HG02642 (cell line): ENCODE data around the gene MTA3.
"Not testable (repeated sequence)": the region's sequence is repeated elsewhere in the genome, so short reads cannot be mapped to it uniquely, and the experiment has no call there.

Source experiments
- ATAC-seq: cut with Tn5 transposase; IDR thresholded peaks from one replicate; pipeline ENCODE4 v1.9.1; 2021; ENCODE audit warnings: mild to moderate bottlenecking; ENCODE audit not compliant: unreplicated experiment, poor library complexity

MTA3 gene

DNA sequence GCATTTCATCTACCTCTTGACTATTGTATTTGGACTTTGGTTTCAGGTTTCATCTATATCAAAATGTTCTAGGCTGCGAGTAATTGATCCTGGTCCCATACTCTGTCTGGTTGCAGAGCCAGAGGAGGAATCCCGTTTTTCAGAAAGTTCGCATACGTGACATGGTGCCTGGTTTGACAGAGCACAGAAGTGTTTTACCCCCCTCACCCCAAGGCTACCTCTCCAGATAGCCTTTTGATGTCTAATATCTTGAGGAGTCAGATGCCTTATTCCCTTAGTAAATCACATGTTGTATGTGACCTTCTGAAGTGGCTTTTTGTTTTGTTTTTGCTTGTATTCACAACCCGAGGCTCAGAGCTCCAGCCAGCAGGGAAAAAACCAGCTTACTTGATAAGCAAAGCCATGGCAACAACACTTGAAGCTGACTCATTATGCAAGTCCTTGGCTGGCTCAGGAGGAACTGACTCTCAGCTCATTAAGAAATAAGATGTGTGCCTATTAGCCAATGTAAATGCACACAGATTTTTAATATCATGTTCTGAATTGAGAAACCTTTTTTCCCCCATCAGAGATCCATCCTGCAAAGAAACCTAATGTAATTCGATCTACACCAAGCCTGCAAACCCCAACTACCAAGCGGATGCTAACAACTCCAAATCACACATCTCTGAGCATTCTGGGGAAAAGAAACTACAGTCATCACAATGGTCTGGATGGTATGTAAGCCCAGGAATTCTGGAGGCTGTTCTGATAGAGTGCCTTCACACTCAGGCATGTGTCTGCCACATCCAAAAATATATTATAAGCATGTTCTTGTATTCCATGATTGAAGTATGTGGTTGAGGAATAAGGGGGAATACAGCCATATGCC is 154.1 kb downstream of the MTA3 start:
- ATAC-seq = peak; percentile 93

DNA sequence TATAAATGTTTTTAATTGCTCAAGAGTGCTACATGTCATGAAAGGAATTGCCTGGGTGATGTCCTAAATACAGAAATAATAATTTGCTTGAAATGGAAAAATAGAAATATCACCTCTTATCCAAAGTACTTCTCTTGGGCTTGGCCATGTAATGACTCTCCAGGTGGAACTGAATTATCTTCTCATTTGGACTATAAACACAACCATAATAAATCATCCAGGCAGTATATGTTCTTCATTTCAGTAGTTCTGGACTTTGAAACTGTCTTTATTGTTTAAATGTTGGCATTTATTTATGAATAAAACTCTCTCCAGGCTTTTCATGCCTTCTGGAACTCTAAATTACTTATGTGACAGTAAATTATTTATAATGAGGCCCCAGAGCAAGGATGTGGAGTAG is 155.0 kb downstream of the MTA3 start:
- no peak for ATAC-seq

DNA sequence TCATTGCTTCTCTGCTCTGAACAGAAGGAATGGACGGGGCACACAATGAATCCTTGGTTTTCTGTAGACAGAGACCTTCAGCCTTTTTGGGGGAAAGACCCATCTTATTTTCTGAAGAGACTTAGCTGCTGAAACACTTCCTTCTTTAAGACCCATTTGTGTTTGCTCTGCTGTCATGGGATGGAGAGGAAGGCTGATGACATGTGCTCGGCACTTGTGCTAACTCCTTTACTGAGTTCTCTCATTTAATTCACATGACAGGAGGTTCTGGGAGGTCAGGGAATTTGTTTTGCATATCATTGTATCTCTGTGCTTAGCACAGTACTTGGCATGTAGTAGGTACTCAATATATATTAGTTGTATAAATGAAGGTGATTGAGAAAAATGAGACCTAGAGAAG is 156.5 kb downstream of the MTA3 start:
- ATAC-seq = no peak

DNA sequence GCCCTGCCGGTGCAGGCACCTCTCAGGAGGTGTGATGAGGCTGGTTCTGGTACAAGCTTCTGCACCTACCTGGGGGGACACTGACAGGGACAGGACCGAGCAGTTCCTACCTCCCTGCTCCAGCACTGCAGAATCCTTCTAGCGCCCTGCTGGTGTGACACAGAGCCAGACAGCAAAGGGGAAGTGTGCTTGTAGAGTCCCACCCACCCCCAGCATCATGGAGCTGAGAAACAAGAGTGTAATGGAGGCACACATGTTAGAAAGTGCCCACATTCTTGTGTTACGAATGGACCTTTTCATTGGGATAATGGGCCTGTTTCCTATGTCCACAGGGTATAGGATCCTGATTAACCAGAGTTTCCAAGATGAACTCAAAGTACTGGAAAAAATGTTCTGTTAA is 157.2 kb downstream of the MTA3 start:
- ATAC-seq = no peak

DNA sequence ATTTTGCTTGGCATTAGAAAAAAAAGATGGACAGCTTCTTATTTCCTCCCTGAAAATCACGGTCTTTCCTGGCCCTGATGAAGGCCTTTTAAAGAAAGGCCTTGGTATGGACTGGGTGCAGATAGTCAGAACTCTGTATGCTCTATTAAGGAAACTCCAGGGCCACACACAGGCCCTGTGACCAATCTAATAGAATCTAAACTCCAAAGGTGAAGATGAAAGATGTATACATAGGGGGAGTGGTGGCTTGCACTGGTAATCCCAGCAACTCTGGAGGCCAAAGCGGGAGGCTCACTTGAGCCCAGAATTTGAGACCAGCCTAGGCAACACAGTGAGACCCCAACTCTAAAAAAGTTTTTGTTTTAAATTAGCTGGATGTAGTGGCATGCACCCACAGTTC is 158.2 kb downstream of the MTA3 start:
- no peak for ATAC-seq

DNA sequence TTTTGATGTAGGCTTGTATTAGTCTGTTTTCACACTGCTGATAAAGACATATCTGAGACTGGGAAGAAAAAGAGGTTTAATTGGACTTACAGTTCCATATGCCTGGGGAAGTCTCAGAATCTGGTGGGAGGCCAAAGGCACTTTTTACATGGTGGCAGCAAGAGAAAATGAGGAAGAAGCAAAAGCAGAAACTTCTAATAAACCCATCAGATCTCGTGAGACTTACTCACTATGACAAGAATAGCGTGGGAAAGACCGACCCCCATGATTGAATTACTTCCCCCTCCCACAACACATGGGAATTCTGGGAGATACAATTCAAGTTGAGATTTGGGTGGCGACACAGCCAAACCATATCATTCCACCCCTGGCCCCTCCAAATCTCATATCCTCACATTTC is 162.9 kb downstream of the MTA3 start:
- not testable (repeated sequence) for ATAC-seq

DNA sequence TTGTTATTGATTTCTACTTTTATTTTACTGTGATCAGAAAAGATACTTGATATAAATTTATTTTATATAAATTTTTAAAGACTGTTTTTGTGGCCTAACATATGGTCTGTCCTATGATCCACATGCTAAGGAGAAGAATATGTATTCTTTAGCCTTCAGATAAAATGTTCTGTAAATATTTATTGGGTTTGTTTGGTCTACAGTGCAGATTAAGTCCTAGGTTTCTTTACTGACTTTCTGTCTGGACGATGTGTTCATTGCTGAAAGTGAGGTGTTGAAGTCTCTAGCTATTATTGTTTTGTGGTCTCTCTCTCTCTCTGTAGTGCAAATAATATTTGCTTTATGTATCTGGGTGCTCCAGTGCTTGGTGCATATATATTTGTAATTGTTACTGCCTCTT is 165.4 kb downstream of the MTA3 start:
- no peak for ATAC-seq

DNA sequence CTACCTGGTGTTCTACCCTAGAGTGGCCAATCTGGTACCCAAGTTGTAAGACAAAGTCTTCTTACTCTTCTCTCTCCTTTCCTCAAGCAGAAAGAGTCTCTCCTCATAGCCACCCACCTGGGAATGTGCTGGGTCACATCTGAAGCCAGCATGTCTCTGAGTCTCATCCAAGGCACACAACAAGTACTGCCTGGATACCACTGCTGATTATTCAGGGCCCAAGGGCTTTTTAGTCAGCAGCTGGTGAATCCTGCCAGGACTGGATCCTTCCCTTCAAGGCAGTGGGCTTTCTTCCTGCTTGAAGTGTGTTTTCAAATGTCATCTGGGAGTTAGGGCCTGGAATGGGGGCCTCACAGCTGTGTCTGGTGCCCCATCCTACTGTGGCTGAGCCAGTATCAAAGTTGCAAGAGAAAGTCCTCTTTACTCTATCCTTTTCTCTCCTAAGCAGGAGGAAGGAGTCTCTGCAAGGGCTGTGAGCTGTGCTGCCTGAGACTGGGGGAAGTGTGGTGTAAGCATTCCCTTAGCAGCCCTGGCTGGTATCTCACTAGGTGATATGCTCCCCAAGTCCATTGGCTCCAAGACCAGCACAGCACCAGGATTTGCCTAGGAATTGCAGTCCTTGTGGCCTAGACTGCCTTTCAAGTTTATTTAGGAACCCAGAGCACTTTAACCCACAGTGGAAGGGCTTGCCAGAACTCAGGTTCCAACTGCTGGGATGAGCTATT is 168.3 kb downstream of the MTA3 start:
- no peak for ATAC-seq

DNA sequence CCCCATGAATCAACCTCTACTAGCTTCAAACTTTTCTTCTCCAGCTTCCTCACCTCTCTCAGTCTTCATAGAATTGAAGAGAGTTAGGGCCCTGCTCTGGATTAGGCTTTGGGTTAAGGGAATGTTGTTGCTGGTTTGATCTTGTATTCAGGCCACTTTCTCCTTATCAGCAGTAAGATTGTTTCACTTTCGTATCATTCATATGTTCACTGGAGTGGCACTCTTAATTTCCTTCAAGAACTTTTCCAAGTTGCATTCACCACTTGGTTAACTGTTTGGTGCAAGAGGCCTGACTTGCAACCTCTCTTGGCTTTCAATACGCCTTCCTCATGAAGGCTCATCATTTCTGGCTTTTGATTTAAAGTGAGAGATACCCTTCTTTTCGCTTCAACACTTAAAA is 172.7 kb downstream of the MTA3 start:
- no peak for ATAC-seq

DNA sequence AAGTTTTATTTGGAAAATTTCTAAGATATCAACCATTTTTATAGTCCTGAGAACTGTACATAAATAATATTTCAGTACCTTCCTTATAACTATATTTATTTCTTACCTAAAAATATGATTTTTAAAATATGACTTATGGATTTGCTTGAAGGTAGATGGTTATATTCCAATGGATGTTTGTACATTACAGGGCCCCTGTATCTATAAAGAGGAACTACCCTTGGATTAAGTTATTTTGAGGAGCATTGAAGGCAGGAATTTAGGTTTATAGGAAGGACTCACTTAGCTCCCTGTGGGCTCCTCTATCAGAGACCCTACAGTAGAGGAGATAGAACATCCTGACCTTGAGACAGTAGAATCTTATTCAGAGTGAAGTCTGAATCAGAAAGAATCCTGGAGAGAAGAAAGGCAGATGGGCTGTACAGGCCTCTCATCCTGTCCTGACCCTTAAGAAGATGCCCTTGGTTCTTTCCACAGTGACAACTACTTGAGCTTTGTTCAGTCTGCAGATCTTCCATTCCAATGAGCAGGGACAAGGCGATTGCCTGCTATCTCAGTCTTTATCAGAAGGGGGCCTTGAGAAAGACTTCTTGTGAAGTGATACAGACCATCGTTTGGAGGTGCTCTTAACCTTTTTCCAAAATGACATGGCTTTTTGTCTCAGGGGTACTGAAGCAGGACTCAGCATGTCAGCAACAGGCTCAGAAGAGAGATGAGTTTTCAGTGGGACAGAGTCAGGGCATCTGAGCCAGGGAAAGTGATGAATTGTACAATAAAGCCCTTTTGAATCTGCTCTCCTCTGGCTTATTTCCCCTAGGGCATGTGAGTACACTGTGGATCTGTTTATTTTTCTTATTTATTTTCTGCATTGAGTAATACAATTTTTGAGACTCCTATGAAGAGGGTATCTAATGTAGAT is 174.6 kb downstream of the MTA3 start:
- no peak for ATAC-seq

DNA sequence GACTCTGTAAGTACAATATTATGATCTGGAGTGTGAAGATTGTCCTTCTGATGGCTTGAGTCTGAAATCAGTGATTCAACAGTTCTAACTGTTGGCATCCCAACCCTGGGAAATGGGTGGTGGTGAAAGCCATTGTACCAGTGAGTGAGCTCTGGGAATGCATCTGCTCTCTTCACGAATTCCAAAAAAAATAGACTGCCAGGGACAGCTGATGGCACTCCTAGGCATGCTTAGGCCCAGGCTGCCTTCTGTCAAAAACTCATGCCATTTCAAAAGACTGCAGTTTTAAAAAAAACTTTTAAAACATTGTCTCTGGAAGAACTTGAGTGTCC is 175.2 kb downstream of the MTA3 start:
- ATAC-seq = no peak

DNA sequence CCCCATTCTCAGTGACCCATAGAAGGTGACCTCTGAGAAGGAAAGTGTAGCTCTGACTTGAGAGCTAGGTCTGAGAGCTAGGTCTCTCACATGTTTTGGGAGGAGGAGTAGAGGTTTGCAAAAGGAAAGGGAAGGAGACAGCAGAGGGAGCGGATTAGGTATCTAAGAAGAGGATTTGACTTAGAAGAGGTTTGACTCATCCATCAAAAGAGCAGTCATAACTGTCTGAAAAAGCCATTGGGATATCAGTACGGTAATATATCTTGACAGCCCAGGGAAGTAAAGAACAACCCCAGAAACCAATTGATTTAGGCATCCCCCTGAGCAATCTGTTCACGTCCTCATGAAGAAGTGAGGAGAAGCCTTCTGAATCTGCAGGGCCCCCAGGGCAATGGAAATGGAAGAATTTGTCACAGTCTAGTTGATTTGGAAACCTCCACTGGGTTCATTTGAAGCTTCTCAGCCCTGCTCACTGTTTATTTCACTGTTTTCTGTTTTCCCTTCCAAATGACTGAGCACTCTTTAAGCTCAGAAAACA is 176.2 kb downstream of the MTA3 start:
- no peak for ATAC-seq

DNA sequence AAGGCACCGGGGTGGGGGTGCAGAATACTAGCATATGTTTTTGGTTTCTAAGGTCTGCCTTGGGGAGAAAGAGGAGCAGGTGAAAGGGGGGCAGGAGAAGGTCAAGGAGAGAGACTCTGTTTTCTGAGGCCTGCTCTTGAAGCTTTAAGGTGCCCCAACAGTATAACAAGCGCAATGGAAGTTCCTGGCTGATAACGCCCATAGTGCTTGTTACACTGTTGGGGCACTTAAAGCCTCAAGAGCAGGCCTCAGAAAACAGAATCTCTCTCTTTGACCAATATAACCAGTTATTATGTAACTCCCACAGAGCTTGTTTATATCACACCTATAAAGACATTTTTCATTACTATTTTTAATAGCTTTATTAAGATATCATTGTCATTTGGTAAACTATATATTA is 179.0 kb downstream of the MTA3 start:
- ATAC-seq = no peak

DNA sequence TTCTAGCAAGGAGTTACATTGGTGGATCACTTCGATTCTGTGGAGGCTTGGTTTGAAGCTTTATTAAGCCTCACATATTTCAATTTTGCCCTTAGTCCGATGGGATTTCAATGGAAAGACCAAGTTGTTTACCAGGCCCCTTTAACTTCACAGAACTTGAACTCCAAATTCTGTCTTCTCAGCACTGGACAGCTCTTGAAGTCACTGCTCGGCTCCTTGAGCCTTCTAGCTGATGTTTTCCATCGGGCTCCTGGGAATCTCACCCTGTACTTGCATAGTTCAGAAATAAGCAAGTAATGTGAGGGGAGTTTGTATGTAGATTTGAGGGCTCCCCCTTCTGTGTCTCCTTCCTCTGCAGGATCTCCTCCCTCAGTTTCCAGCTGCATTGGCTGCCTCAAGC is 180.4 kb downstream of the MTA3 start:
- ATAC-seq = no peak

DNA sequence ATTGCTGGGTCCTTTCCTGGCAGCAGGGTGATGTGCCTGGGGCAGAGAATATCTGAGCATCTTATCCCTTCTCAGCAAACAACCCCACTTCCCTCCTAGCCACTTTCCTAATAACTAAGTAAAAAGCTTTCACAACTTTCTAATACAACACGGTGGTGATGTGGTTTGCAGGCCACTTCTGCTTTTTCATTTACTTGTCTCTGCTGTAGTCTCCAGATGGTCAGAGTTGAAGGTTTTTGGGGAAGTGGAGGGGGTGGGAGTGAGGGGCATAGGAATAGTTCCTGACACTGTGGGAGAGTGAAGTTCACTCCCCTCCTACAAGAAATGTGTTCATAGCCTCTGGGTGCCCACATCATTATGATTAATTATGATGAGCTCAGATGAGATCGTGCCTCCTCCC is 183.9 kb downstream of the MTA3 start:
- peak; percentile 60 for ATAC-seq

DNA sequence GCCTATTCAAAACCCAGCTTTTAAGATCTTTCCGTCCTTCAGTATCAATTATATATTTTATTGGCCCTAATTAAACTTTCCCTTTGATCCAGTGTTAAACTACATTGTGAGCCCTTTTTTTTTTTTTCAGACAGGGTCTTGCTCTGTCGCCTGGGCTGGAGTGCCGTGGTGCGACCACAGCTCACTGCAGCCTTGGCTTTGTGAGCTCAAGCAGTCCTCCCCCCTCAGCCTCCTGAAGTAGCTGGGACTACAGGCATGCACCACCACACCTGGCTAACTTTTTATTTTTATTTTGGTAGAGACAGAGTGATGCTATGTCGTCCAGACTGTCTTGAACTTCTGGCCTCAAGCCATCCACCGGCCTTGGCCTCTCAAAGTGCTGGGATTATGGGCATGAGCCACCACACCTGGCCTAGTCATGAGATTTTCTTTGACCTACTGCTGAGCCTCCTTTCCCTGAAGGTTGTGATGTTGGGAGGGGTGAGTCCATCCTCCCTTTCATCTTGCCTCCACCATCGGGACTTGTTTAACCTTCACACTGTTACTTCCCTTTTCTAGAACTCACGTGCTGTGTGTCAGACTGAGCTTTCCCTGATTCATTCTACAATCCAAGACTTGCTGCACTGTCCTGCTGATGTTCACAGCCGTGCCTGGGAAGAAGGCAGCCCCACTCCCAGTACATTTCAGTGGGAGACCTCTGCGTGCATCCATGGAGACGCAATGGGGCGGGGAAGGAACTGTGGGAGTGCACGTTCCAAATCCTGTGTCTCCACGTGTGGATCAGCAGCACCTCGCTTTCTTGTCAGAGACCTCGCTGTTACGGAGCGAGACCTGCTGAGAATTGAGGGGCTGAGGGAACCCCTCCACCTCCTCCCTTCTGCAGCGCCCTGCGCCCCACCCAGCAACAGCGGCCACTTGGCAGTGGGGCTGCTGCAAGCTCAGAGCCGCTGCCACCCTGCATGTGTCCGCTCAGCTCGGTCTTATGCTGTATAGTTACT is 184.7 kb downstream of the MTA3 start:
- ATAC-seq = no peak

DNA sequence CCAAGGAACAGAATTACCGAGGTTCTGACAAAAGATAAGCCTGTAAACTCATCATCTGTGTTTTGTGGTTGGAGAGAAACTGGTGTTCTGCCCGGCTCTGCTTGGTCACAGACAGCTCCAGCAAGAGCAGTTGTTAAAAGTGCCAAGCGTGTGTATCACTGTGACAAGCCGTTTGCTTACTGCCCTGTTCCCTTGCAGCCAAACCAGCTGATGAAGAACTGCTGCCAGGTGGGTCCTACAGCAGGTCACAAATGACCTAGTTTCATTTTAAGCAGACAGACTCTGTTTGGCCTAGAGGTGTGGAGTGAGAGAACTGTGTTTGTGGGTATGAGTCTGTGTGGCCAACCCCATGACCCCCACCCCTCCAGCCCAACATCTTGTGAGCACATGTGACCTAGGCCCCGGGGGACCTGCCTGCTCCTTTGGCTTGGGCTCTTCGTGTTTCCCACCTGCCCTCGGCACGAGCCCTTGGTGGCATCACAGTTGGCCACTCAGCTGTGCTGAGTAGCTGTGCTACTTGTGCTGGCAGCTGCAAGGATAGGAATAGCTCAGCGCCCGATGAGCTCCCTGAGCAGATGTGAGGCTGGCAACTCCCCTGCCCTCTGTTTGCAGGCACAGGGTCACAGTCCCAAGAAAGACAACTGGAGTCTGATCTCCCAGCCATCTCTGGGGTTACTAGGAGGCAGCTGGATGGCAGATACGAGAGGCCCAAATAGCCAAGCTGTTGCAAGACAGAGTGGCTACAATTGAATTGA is 185.8 kb downstream of the MTA3 start:
- peak; percentile 60 for ATAC-seq

DNA sequence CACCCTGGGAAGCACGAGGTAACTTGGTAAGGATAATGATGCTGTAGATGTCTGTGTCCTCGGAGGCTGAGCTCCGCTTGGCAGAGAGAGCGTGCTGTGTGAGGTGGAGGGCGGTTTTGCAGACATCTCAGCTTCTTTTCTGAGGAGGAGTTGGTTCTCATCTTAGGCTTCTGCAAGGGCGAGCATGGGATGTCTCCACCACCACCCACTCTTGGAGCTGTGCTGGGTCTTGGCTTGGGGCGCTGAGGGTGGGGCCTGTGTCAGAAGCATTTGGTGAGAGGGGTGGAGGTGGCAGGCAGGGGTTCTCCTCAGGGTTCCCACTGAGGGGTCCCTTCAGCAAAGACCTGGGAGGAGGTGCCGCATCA is 186.3 kb downstream of the MTA3 start:
- ATAC-seq = no peak
